GM10248 (cell line): ENCODE results near the gene SLC4A9.

Source experiments
- CTCF ChIA-PET: fragments of 300-600 bp; sonication (Branson Sonifier 250); formaldehyde crosslinking; extraction: SDS; loops from one replicate; lab custom pipeline; 2021; ENCODE audit warnings: antibody characterized with exemption; lab: Yijun Ruan, JAX
- POLR2A ChIA-PET: fragments of 350-650 bp; sonication (Branson Sonifier 250); formaldehyde crosslinking; extraction: SDS; loops from one replicate; lab custom pipeline; 2020; ENCODE audit warnings: antibody characterized with exemption; lab: Yijun Ruan, JAX
- DNase-seq: peaks from one replicate; pipeline ENCODE4 v3.0.0; 2012; ENCODE audit errors: extremely low spot score
- TF ChIP-seq, protein P1 (sequence below): IDR thresholded peaks from 2 replicates; pipeline ENCODE4 v1.5.1; 2012; ENCODE audit warnings: mild to moderate bottlenecking, low read depth; ENCODE audit errors: extremely low read depth, missing control alignments, control extremely low read depth

Gene SLC4A9, protein sequence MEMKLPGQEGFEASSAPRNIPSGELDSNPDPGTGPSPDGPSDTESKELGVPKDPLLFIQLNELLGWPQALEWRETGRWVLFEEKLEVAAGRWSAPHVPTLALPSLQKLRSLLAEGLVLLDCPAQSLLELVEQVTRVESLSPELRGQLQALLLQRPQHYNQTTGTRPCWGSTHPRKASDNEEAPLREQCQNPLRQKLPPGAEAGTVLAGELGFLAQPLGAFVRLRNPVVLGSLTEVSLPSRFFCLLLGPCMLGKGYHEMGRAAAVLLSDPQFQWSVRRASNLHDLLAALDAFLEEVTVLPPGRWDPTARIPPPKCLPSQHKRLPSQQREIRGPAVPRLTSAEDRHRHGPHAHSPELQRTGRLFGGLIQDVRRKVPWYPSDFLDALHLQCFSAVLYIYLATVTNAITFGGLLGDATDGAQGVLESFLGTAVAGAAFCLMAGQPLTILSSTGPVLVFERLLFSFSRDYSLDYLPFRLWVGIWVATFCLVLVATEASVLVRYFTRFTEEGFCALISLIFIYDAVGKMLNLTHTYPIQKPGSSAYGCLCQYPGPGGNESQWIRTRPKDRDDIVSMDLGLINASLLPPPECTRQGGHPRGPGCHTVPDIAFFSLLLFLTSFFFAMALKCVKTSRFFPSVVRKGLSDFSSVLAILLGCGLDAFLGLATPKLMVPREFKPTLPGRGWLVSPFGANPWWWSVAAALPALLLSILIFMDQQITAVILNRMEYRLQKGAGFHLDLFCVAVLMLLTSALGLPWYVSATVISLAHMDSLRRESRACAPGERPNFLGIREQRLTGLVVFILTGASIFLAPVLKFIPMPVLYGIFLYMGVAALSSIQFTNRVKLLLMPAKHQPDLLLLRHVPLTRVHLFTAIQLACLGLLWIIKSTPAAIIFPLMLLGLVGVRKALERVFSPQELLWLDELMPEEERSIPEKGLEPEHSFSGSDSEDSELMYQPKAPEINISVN

GRCh38 chr5:140360101-140360500, at the start of gene SLC4A9:
Gene SLC4A9 (plus strand): TSS chr5:140360194. CDS start chr5:140360237, 43 bp downstream.
- TF ChIP-seq, protein P1, sequence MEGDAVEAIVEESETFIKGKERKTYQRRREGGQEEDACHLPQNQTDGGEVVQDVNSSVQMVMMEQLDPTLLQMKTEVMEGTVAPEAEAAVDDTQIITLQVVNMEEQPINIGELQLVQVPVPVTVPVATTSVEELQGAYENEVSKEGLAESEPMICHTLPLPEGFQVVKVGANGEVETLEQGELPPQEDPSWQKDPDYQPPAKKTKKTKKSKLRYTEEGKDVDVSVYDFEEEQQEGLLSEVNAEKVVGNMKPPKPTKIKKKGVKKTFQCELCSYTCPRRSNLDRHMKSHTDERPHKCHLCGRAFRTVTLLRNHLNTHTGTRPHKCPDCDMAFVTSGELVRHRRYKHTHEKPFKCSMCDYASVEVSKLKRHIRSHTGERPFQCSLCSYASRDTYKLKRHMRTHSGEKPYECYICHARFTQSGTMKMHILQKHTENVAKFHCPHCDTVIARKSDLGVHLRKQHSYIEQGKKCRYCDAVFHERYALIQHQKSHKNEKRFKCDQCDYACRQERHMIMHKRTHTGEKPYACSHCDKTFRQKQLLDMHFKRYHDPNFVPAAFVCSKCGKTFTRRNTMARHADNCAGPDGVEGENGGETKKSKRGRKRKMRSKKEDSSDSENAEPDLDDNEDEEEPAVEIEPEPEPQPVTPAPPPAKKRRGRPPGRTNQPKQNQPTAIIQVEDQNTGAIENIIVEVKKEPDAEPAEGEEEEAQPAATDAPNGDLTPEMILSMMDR, result no peak
- ChIA-PET POLR2A (interaction anchor here (0.6 kb wide), 1 partner anchor 23 kb away, joined by 7 read pairs; no protein-coding TSS in a partner anchor), CTCF (interaction anchor here (0.7 to 12.8 kb wide), 7 partner anchors 11 to 359 kb away, joined by 3 to 205 read pairs (median 18); partner anchors contain the start of gene HBEGF)
- DNase-seq, result no peak

GRCh38 chr5:140310434-140310833, 49.6 kb upstream of the SLC4A9 start:
- CTCF ChIA-PET, result interaction anchor here (1.5 to 2.0 kb wide), 5 partner anchors 8 to 66 kb away, joined by 3 to 7 read pairs (median 5); partner anchors contain the start of gene PFDN1
- TF ChIP-seq, protein P1, result no peak
- POLR2A ChIA-PET, result no interaction called here
- DNase-seq, result no peak

DNA sequence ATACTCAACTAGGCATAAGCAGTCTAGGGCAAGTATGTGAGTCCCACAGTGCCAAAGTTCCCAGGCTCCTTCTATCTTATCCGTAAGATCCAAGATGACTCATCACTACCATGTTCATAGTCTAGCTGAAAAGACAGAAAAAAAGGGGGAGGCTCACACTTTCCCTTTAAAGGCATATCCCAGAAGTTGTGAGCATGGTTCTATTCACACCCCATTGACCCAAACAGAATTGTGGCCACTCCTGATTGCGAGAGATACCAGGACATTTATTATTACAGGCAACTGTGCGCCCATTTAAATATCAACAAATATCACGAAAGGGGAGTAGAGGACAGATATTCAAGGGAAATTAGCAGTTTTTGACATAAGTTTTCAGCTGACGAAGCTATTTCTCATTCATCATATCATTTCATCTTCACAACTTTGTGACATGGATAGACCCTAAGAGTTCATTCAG, 49.0 kb upstream of the SLC4A9 start:
- ChIA-PET CTCF (interaction anchor here (1.0 to 2.0 kb wide), 7 partner anchors 8 to 67 kb away, joined by 3 to 7 read pairs (median 5); partner anchors contain the start of gene PFDN1), POLR2A (no interaction called here)
- TF ChIP-seq, protein P1, result no peak
- no peak for DNase-seq

DNA sequence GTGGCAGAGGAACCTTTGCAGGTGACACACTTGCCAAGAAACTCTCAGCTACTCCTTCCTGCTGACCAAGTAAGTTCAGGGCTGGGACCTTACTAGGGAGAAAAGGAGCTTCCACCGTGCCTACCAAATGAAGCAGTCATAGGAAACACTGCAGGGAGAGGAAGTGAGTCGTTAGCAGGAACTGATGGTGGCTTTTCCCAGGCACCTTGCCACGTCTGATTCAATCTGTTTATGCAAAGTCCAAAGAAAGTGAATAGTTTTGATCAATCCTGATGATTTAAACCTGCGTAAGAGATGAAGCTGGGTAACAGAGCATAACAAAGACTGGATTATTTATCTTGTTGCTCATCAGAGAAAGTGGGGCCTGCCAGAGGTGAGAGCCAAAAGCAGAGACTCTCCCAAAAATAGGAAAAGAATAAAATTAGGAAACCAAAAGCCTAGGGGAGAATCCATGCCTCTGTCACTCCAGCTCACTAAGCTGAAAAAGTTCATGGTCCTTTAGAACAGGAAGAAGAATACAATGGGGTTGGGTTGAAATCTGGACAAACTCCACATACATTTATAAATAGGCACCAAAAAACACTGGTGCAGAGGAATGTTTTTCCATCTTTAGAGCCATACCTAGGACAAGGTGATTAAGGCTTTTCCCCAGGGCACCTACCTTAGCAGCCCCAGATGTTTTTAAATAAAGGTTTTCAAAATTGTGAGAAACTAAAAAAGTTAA, 47.8 kb upstream of the SLC4A9 start:
- TF ChIP-seq, protein P1, result no peak
- ChIA-PET POLR2A (no interaction called here), CTCF (interaction anchor here (1.0 to 2.0 kb wide), 7 partner anchors 9 to 68 kb away, joined by 3 to 5 read pairs (median 4); partner anchors contain the start of gene PFDN1)
- no peak for DNase-seq

- ChIA-PET POLR2A (no interaction called here), CTCF (interaction anchor here (1.1 to 1.6 kb wide), 3 partner anchors 10 to 68 kb away, joined by 3 to 5 read pairs (median 4); no protein-coding TSS in a partner anchor)
- TF ChIP-seq, protein P1, result no peak
- no peak for DNase-seq
Observed at GRCh38 chr5:140312791-140313189, 47.2 kb upstream of the SLC4A9 start.
